Measurements from ENCODE around the gene LILRB1. TPM values are rescaled to one million over a fixed set of nuclear protein-coding genes. Genes with fewer than 3 reads are reported as not detected.

Gene LILRB1
- total and polyA plus RNA-seq, 9 of the 15 experiments (the other 6 are each of a cell fraction or from before 2014, with no cell fraction given): not detected

DNA sequence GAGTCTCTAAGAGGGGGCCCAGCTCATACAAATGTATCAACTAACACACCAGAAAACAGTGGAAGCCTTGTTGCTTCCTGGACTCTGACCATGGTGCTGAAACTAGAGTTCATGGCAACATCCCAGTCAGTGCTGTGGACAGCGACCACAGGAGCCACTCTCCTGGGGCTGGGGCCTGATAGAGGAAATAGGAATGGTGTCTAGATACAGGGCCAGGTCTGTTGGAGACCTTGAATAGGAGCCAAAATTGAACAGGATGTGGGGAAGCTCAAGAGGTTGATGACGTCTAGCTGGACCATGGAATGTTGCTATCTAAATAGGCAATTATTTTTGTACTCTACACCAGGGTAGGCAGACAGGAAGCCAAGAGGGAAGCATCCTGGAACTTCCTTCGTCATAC lies 54.2 kb downstream of the LILRB1 start (continued):
- TF ChIP-seq MXI1 (IDR thresholded peaks at IDR 0.05; ENCODE audit: low read depth, low read length) (no peak), RAD51 (IDR thresholded peaks at IDR 0.05; ENCODE audit: borderline replicate concordance, low read depth) (no peak), MEF2D (tag; conservative IDR thresholded peaks at IDR 0.05; ENCODE audit: low read depth) (no peak), ZBTB17 (CRISPR knock-in tag; IDR thresholded peaks at IDR 0.05) (no peak), XRCC5 (IDR thresholded peaks at IDR 0.05; ENCODE audit: low read depth, low read length) (no peak), CBX3 (IDR thresholded peaks at IDR 0.05; ENCODE audit: borderline replicate concordance in 1 of 2, low read length in 2 of 2) (peak in 1 of 2 experiments; percentile 65; a peak in 1 of 3 replicates), NONO (IDR thresholded peaks at IDR 0.05; ENCODE audit: low read depth in 2 of 2, low read length in 1 of 2) (no peak), ZC3H8 (IDR thresholded peaks at IDR 0.05) (no peak), PYGO2 (tag; IDR thresholded peaks at IDR 0.05) (no peak), NR3C1 (CRISPR knock-in tag; IDR thresholded peaks at IDR 0.05) (peak; percentile 87; the same call in 1 of the 2 replicates)
- TF ChIP-seq, protein P1, sequence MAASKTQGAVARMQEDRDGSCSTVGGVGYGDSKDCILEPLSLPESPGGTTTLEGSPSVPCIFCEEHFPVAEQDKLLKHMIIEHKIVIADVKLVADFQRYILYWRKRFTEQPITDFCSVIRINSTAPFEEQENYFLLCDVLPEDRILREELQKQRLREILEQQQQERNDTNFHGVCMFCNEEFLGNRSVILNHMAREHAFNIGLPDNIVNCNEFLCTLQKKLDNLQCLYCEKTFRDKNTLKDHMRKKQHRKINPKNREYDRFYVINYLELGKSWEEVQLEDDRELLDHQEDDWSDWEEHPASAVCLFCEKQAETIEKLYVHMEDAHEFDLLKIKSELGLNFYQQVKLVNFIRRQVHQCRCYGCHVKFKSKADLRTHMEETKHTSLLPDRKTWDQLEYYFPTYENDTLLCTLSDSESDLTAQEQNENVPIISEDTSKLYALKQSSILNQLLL (CRISPR knock-in tag; IDR thresholded peaks at IDR 0.05; ENCODE audit: borderline replicate concordance): no peak
- TF ChIP-seq, protein P2, sequence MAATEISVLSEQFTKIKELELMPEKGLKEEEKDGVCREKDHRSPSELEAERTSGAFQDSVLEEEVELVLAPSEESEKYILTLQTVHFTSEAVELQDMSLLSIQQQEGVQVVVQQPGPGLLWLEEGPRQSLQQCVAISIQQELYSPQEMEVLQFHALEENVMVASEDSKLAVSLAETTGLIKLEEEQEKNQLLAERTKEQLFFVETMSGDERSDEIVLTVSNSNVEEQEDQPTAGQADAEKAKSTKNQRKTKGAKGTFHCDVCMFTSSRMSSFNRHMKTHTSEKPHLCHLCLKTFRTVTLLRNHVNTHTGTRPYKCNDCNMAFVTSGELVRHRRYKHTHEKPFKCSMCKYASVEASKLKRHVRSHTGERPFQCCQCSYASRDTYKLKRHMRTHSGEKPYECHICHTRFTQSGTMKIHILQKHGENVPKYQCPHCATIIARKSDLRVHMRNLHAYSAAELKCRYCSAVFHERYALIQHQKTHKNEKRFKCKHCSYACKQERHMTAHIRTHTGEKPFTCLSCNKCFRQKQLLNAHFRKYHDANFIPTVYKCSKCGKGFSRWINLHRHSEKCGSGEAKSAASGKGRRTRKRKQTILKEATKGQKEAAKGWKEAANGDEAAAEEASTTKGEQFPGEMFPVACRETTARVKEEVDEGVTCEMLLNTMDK (IDR thresholded peaks at IDR 0.05; ENCODE audit: borderline replicate concordance, insufficient read depth, low read depth, low read length, poor library complexity, severe bottlenecking): no peak
- TF ChIP-seq, protein P3, sequence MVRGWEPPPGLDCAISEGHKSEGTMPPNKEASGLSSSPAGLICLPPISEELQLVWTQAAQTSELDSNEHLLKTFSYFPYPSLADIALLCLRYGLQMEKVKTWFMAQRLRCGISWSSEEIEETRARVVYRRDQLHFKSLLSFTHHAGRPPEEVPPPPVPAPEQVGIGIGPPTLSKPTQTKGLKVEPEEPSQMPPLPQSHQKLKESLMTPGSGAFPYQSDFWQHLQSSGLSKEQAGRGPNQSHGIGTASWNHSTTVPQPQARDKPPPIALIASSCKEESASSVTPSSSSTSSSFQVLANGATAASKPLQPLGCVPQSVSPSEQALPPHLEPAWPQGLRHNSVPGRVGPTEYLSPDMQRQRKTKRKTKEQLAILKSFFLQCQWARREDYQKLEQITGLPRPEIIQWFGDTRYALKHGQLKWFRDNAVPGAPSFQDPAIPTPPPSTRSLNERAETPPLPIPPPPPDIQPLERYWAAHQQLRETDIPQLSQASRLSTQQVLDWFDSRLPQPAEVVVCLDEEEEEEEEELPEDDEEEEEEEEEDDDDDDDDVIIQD (CRISPR knock-in tag; IDR thresholded peaks at IDR 0.05): no peak
- TF ChIP-seq, protein P4, sequence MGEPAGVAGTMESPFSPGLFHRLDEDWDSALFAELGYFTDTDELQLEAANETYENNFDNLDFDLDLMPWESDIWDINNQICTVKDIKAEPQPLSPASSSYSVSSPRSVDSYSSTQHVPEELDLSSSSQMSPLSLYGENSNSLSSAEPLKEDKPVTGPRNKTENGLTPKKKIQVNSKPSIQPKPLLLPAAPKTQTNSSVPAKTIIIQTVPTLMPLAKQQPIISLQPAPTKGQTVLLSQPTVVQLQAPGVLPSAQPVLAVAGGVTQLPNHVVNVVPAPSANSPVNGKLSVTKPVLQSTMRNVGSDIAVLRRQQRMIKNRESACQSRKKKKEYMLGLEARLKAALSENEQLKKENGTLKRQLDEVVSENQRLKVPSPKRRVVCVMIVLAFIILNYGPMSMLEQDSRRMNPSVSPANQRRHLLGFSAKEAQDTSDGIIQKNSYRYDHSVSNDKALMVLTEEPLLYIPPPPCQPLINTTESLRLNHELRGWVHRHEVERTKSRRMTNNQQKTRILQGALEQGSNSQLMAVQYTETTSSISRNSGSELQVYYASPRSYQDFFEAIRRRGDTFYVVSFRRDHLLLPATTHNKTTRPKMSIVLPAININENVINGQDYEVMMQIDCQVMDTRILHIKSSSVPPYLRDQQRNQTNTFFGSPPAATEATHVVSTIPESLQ (CRISPR knock-in tag; IDR thresholded peaks at IDR 0.05): no peak
- TF ChIP-seq, protein P5, sequence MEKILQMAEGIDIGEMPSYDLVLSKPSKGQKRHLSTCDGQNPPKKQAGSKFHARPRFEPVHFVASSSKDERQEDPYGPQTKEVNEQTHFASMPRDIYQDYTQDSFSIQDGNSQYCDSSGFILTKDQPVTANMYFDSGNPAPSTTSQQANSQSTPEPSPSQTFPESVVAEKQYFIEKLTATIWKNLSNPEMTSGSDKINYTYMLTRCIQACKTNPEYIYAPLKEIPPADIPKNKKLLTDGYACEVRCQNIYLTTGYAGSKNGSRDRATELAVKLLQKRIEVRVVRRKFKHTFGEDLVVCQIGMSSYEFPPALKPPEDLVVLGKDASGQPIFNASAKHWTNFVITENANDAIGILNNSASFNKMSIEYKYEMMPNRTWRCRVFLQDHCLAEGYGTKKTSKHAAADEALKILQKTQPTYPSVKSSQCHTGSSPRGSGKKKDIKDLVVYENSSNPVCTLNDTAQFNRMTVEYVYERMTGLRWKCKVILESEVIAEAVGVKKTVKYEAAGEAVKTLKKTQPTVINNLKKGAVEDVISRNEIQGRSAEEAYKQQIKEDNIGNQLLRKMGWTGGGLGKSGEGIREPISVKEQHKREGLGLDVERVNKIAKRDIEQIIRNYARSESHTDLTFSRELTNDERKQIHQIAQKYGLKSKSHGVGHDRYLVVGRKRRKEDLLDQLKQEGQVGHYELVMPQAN (IDR thresholded peaks at IDR 0.05; ENCODE audit: borderline replicate concordance): 0 out of 2 replicates have a peak, but pooled peaks have one; percentile 27
- TF ChIP-seq, protein P6, sequence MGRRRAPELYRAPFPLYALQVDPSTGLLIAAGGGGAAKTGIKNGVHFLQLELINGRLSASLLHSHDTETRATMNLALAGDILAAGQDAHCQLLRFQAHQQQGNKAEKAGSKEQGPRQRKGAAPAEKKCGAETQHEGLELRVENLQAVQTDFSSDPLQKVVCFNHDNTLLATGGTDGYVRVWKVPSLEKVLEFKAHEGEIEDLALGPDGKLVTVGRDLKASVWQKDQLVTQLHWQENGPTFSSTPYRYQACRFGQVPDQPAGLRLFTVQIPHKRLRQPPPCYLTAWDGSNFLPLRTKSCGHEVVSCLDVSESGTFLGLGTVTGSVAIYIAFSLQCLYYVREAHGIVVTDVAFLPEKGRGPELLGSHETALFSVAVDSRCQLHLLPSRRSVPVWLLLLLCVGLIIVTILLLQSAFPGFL (CRISPR knock-in tag; IDR thresholded peaks at IDR 0.05): no peak
